HG02885 (cell line): ENCODE results near the gene DXO.
"Not testable (repeated sequence)": the region's sequence is repeated elsewhere in the genome, so short reads cannot be mapped to it uniquely, and the experiment has no call there.

ENCODE experiments used
- ATAC-seq: cut with Tn5 transposase; IDR thresholded peaks from one replicate; pipeline ENCODE4 v1.9.1; 2021; ENCODE audit warnings: mild to moderate bottlenecking; ENCODE audit not compliant: unreplicated experiment, poor library complexity

The DXO gene

DNA sequence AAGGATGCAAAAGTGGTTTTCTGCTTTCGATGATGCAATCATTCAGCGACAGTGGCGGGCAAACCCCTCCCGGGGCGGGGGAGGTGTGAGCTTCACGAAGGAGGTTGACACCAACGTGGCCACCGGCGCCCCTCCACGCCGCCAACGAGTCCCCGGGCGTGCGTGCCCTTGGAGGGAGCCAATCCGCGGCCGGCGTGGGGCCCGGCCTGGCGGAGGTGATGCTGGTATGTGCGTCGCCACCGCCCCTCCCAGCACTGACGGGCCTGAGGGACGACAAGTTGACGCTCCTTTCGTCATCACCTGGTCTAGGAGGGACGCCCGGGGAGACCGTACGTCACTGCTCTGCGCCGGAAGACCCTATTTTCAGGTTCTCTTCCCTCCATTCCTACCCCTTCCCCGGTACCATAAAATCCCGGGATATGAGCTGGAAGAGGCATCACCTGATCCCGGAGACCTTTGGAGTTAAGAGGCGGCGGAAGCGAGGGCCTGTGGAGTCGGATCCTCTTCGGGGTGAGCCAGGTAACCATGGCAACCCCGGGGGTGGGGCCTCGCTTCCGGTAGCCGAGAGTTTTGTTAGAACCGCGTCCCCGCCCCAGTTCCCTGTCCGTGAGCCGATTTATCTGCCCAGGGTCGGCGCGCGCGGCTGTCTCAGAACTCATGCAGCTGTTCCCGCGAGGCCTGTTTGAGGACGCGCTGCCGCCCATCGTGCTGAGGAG is at the start of gene DXO:
Gene DXO (minus strand): TSS at position 146 of the 716 bp plus-strand sequence. CDS start 463 bp downstream, outside the sequence.
- peak; percentile 94 for ATAC-seq

DNA sequence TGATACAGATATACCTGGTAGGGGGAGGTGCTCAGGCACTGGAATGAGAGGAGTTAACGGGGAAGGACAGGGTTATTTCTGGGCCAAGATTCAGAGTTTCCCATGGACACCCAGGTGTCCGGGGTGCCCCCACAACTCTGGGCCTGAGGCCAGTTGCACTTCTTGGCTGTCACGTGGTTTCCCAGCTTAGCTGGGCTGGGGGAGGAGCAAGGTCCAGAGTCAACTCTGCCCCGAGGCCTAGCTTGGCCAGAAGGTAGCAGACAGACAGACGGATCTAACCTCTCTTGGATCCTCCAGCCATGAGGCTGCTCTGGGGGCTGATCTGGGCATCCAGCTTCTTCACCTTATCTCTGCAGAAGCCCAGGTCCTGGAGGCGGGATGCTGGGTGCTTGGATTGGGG is 42.6 kb upstream of the DXO start, which contains the start of gene C4B:
Gene C4B (plus strand): TSS at position 249 of the 400 bp plus-strand sequence. CDS start 51 bp downstream, at position 300.
- ATAC-seq: not testable (repeated sequence)

DNA sequence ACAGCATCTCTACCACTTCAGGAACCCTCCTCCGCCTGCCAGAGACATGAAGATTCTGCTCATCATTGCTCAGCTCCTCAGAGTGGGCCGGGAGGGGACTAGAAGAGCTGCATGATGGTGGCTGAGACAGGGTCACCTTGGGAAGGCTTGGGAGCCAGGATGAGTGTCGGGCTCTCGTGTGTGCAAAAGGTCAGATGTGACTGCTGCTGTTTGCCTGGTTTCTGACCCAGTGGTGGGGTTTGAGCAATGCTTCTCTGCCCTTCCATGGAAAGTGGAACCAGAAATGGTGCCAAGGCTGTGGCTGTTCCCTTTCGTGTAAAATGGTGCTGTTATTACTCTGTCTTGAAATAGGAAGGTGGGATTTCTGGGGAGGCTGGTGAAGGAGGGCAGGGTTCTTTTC is 41.8 kb upstream of the DXO start:
- ATAC-seq: not testable (repeated sequence)

DNA sequence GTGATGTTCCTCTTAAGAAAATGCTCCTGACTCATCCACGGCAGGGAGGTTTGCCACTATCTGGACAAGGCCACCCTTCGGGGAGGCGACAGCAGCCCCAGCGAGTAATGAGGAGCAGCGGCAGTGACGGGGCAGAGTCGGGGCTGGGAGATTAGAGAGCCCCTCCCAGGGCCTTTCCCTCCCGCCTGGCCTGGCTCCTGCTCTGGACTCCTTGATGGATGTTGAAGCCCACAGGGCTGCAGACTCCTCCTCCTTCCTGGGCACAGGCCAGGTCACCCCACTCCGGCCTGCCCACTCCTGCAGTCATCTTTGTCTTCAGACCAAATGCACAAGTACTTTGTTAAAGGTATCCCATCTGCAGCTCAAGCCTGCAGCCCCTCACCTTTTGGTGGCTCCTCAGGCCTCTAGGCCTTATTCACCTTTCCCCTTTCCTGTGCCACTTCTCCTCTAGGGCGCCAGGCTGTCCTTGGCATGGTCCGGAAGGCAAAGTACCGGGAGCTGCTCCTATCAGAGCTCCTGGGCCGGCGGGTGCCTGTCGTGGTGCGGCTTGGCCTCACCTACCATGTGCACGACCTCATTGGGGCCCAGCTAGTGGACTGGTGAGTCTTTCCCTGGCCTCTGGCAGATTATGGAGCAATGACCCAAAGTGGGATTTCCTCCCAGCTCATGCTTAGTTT is 41.1 kb upstream of the DXO start:
- not testable (repeated sequence) for ATAC-seq

DNA sequence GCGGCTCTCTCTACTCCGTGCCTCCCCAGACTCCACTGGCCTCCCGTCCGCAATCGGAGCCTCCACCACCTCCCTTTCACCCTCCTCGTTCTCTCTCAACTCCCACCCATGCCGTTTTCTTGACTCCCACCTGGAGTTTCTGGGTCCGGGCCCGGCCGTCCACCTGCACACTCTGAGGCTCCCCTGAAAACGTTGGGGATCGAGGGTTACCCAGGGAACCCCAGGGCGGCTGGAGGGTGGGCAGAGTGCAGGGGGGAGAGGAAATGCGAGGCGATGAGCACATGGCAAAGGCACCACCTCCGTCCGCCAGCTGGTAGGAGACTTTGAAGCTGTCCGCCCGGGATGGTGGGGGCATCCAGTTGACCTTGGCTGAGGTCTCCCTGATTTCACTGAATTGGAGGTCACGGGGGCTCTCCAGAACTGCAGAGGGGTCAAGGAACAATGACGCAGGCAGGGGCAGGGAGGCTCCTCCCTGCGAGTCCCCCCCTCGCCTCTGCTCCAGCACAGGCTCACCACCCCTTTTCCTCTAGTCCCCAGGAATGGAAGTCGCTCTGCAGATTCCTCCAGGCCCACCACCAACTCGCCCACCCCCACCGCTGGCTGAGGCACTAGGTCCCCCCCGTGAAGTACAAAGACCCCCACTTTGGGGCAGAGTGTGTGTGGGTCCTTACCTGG is 39.1 kb upstream of the DXO start:
- ATAC-seq: not testable (repeated sequence)

DNA sequence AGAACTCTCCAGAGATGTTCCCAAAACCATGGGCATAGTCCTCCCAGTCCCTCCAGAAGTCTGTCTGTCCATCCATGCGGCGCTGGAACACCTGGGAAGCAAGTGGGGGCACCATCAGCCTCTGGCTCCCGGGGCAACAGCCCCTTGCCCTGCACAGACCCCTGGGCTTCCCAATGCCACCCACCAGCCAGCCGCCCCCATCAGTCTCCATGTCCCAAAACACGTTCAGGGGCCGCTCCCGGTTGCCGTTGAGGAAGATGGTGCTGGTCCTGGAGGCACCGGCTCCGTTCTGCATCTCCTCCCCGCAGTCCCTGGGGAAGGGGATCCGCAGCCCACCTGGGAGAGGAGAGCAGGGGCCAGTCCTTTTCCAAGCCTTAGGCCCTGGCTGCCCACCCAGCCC is 37.6 kb upstream of the DXO start:
- not testable (repeated sequence) for ATAC-seq

DNA sequence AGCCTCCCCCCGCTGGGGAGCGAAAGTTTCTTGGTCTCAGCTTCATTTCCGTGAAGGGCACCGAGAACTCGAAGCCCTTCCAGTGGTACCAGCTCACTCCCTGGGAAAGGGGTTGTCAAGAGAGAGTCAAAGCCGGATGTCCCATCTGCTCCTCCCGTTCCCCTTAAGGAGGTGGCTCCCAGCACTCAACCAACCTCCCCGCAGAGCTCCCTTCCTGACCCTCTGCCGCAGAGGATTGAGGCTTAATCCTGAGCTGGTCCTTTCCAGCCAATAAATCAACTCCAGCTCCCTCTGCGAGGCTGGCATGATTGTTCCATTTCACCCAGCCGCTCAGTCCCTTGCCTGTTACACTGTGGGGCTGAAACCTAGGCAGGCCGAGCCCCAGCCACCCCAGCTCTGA is 36.7 kb upstream of the DXO start:
- ATAC-seq: not testable (repeated sequence)

DNA sequence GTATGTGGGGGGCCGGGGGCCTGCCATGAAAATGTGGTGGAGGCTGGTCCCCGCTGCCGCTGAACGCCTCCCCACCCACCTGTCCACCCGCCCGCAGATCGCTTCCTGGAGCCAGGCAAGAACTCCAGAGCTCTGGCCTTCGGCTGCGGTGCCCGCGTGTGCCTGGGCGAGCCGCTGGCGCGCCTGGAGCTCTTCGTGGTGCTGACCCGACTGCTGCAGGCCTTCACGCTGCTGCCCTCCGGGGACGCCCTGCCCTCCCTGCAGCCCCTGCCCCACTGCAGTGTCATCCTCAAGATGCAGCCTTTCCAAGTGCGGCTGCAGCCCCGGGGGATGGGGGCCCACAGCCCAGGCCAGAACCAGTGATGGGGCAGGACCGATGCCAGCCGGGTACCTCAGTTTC is 36.1 kb upstream of the DXO start:
- not testable (repeated sequence) for ATAC-seq

DNA sequence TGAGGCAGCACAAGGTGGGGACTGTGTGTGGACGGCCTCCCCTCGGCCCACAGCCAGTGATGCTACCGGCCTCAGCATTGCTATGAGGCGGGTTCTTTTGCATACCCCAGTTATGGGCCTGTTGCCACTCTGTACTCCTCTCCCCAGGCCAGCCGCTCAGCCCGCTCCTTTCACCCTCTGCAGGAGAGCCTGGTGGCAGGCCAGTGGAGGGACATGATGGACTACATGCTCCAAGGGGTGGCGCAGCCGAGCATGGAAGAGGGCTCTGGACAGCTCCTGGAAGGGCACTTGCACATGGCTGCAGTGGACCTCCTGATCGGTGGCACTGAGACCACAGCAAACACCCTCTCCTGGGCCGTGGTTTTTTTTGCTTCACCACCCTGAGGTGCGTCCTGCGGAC is 35.1 kb upstream of the DXO start:
- ATAC-seq: not testable (repeated sequence)

DNA sequence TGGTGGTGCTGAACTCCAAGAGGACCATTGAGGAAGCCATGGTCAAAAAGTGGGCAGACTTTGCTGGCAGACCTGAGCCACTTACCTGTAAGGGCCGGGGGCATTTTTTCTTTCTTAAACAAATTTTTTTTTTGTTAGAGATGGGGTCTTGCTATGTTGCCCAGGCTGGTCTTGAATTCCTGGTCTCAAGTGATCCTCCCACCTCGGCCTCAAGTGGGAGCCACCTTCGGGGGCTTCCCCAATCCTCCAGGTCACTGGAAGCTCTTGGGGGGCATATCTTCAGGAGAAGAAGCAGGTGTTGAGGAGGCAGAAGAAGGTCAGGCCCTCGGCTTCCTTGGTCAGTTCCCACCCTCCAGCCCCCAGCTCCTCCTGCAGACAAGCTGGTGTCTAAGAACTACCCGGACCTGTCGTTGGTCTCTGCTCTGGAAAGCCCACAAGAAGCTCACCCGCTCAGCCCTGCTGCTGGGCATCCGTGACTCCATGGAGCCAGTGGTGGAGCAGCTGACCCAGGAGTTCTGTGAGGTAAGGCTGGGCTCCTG is 34.1 kb upstream of the DXO start:
- ATAC-seq: not testable (repeated sequence)

DNA sequence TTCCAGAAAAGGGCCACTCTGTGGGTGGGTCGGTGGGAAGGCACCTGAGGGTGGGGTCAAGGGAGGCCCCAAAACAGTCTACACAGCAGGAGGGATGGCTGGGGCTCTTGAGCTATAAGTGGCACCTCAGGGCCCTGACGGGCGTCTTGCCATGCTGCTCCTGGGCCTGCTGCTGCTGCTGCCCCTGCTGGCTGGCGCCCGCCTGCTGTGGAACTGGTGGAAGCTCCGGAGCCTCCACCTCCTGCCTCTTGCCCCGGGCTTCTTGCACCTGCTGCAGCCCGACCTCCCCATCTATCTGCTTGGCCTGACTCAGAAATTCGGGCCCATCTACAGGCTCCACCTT is 33.6 kb upstream of the DXO start:
- ATAC-seq: not testable (repeated sequence)

DNA sequence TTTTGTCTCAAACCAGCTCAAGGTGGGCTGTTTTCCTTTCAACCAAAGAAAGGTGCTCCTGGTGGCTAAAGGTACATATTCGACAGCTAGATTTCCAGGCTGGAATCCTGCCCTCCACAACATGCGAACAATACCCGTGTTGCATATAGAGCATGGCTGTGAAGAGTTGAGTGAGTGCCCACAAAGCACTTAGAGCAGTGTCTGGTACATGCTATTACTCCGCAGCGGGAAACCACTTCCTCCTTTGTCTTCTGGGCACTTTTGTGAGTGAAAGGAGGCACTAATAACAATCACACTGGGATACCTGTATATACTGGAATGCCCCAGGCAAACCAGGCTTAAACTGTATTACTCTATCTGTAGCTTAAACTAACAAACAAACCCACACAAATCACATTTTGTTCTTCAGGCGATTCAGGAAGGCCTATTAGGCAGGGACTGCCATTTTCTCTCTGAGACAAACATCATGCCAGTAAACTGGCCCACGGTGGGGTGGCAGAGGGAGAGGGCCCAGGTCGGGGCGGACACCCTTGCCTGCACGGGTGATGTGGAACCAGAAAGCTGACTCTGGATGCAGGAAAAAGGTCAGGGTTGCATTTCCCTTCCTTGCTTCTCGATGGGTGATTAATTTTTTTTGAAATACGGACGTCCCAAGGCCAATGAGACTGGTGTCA is 33.1 kb upstream of the DXO start:
- ATAC-seq: not testable (repeated sequence)

DNA sequence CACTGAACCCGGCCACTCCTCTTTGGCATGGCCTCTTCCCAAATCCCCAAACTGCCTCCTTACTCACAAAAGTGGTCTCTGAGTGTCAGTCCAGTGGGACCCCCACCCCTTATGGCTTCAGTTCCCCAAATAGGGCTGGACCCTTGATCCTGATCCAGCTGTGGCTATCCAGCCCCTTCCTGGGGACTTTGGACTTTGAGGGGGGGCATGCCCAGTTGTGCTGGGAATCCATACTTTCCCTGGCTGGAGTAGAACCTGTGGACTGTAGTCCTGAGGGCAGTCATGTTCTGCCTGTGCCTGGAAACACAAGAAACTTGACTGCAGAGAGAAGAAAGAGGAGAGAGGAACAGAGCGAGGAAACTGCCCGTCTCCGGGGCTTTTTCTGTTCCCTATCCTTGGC is 32.5 kb upstream of the DXO start:
- not testable (repeated sequence) for ATAC-seq

DNA sequence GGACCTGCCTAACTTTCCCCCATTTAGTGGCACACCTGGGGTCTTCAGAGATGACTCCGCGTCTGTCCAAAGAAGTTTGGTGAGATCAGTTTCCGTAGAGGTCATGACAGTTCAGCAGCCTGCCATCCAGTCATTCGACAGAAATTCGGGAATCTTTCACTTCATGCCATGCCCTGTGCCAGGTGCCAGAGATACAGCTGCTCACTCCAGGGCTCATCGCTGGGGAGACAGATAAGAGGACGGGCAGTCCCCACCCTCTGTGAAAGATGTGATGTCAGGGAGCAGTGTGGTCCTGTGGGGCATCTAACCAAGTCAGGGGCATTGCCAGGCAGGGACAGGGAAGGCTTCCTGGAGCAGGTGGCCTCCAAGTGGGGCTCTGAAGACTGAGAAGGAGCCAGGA is 31.4 kb upstream of the DXO start:
- not testable (repeated sequence) for ATAC-seq

DNA sequence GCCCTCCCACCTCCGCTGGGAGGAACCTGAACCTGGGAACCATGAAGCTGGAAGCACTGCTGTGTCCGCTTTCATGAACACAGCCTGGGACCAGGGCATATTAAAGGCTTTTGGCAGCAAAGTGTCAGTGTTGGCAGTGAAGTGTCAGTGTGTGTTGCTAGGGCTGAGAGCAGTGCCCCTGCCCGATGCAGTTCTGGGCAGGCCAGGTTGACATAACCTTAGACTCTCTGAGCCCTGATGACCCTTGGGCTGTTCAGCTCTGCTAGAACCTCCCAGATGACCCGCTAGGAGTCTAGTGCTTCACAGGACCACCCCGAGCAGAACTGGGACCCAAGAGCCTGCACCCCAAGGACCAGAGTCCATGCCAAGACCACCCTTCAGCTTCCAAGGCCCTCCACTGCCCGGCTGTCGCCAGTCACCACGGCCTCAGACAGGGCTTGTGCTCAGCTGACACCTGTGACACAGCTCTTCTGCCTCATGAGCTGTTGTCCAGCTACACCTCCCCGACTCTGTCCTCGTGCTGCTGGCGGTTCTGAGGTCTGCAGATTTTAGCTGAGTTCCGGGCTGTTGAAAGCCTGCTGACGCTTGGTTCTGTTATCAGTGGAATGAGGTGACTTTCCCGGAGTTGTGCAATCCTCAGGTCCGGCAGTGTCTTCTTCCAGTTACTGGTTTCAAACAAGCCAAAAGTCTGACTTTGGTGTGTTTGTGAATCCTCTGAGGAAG is 30.8 kb upstream of the DXO start:
- ATAC-seq: not testable (repeated sequence)

DNA sequence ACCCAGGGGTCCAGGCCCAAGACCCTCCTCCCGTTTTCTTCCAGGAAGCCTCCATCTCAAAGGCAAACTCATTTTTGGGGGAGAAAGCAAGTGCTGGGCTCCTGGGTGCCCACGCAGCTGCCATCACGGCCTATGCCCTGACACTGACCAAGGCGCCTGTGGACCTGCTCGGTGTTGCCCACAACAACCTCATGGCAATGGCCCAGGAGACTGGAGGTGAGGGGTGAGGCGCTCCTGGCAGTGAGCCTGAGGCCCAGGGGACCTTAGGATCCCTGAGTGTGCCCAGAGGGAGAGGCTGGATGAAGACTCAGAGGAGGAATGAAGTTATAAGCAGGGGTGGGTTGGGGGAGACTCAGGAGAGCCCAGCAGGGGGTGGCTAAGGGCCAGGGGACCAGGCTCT is 24.4 kb upstream of the DXO start:
- not testable (repeated sequence) for ATAC-seq

DNA sequence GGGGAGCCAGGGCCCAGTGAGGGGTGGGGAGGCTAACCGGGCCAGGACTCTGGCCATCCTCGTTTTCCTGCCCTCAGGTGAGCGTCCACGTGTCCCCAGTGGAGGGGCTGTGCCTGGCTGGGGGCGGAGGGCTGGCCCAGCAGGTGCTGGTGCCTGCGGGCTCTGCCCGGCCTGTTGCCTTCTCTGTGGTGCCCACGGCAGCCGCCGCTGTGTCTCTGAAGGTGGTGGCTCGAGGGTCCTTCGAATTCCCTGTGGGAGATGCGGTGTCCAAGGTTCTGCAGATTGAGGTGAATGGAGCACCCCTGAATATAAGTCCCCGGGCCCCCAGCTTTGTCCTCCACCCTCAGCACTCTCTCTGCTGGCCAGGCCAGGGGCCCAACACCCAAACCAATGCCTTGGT is 22.5 kb upstream of the DXO start:
- not testable (repeated sequence) for ATAC-seq

DNA sequence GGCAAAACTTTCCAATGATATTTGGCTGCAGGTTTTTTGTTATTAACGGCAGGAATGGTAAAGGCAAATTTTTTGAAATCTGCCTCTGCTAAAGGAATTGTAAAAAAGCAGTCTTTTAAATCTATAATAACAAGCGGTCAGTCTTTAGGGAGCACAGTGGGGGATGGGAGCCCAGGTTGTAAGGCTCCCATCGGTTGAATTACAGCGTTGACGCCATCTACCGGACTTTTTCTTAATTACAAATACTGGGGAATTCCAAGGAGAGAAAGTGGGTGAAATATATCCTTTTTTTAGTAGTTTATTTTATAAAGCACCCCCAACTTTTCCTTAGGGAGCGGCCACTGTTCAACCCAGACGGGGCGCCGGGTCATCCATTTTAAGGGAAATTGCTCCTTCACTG is 17.4 kb upstream of the DXO start:
- not testable (repeated sequence) for ATAC-seq

DNA sequence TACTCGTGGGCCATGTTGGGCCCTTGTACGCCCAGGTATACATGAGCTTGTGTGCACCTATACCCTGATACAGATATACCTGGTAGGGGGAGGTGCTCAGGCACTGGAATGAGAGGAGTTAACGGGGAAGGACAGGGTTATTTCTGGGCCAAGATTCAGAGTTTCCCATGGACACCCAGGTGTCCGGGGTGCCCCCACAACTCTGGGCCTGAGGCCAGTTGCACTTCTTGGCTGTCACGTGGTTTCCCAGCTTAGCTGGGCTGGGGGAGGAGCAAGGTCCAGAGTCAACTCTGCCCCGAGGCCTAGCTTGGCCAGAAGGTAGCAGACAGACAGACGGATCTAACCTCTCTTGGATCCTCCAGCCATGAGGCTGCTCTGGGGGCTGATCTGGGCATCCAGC is 9.8 kb upstream of the DXO start, which contains the start of gene C4A:
Gene C4A (plus strand): TSS at position 314 of the 400 bp plus-strand sequence. CDS start 51 bp downstream, at position 365.
- ATAC-seq: not testable (repeated sequence)

DNA sequence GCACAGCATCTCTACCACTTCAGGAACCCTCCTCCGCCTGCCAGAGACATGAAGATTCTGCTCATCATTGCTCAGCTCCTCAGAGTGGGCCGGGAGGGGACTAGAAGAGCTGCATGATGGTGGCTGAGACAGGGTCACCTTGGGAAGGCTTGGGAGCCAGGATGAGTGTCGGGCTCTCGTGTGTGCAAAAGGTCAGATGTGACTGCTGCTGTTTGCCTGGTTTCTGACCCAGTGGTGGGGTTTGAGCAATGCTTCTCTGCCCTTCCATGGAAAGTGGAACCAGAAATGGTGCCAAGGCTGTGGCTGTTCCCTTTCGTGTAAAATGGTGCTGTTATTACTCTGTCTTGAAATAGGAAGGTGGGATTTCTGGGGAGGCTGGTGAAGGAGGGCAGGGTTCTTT is 9.1 kb upstream of the DXO start:
- not testable (repeated sequence) for ATAC-seq
